DND-41 (cell line): ENCODE measurements around the gene RHOA.
A peak's percentile ranks its signal among the peaks of the same experiment; 100 is the strongest.

Experiments
- ATAC-seq: fragments of 200-7000 bp; cut with Tn5 transposase; 3 replicates; pipeline ENCODE4 v1.9.1; 2021; ENCODE audit warnings: low read depth; ENCODE audit not compliant: insufficient read depth
- DNase-seq: peaks from one replicate; pipeline ENCODE4 v3.0.0-alpha.2; 2020
- H2AFZ ChIP-seq: 2 replicates; pipeline ENCODE4 v1.6.0; 2012; ENCODE audit warnings: low read depth, low read length
- H3K27ac ChIP-seq: 2 replicates; pipeline ENCODE4 v1.5.1; 2012; ENCODE audit warnings: low read length, inconsistent platforms
- H3K27me3 ChIP-seq: fragments of 200-600 bp; sonication (generic); 2 replicates; pipeline ENCODE4 v1.6.0; 2012; ENCODE audit warnings: low read length, mild to moderate bottlenecking, inconsistent platforms; ENCODE audit not compliant: insufficient read depth, poor library complexity
- H3K36me3 ChIP-seq: 2 replicates; pipeline ENCODE4 v1.5.1; 2012; ENCODE audit warnings: low read length, inconsistent platforms; ENCODE audit not compliant: insufficient read depth
- H3K4me1 ChIP-seq: 2 replicates; pipeline ENCODE4 v1.5.1; 2012; ENCODE audit warnings: mild to moderate bottlenecking, low read length; ENCODE audit not compliant: insufficient read depth
- H3K4me2 ChIP-seq: 2 replicates; pipeline ENCODE4 v1.6.0; 2012; ENCODE audit warnings: mild to moderate bottlenecking, moderate library complexity, low read length, inconsistent platforms; ENCODE audit not compliant: insufficient read depth
- H3K4me3 ChIP-seq, 2 experiments: fragments of 200-600 bp in 1 of 2; shearing (Covaris generic) in 1 of 2; 2 replicates each; pipeline ENCODE4 v1.5.1; 2012 to 2016; ENCODE audit warnings: inconsistent platforms in 2 of 2, low read length in 2 of 2, mild to moderate bottlenecking in 2 of 2, low read depth in 1 of 2, moderate library complexity in 1 of 2
- H3K79me2 ChIP-seq: 2 replicates; pipeline ENCODE4 v1.6.0; 2012; ENCODE audit warnings: low read length, inconsistent platforms; ENCODE audit not compliant: insufficient read depth
- H3K9ac ChIP-seq: 2 replicates; pipeline ENCODE4 v1.6.0; 2012; ENCODE audit warnings: low read depth, mild to moderate bottlenecking, inconsistent platforms, low read length, moderate library complexity
- H3K9me3 ChIP-seq: 2 replicates; pipeline ENCODE4 v1.5.1; 2012; ENCODE audit warnings: low read length, moderate library complexity, mild to moderate bottlenecking, inconsistent platforms; ENCODE audit not compliant: insufficient read depth, severe bottlenecking
- H4K20me1 ChIP-seq: 2 replicates; pipeline ENCODE4 v1.6.0; 2012; ENCODE audit warnings: low read length; ENCODE audit not compliant: insufficient read depth
- EZH2 ChIP-seq: IDR thresholded peaks from 3 replicates; pipeline ENCODE4 v1.6.1; 2012; ENCODE audit warnings: borderline replicate concordance, low read depth, mild to moderate bottlenecking, moderate library complexity, low read length, inconsistent platforms; ENCODE audit not compliant: severe bottlenecking
- TF ChIP-seq, protein P1 (sequence below): IDR thresholded peaks from 2 replicates; pipeline ENCODE4 v1.5.1; 2012; ENCODE audit warnings: borderline replicate concordance, low read length, moderate library complexity, mild to moderate bottlenecking; ENCODE audit not compliant: poor library complexity, severe bottlenecking; ENCODE audit errors: extremely low read depth

RHOA gene

DNA sequence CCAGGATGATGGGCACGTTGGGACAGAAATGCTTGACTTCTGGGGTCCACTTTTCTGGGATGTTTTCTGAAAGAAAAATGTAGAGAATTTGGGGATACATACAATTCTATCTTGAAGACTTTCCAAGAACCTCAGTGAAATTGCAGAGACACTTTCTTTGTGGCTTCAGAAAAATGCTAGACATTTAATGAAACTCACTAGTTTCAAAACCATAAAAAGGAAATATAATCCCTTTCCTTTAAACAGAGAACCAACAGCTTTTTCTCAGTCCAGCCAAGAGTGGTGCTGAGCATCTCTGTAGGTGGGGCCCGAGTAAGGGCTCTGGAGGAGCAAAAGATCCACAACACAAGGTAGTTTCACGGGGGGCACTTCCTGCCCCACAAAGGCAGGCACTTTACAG is 49.2 kb downstream of the RHOA start:
- Histone ChIP-seq H3K36me3 (peaks cover 82% of the 10 kb centered on the region), H3K4me2 (no peak overlapping the region), H3K79me2 (peaks cover 60% of the 10 kb centered on the region)

DNA sequence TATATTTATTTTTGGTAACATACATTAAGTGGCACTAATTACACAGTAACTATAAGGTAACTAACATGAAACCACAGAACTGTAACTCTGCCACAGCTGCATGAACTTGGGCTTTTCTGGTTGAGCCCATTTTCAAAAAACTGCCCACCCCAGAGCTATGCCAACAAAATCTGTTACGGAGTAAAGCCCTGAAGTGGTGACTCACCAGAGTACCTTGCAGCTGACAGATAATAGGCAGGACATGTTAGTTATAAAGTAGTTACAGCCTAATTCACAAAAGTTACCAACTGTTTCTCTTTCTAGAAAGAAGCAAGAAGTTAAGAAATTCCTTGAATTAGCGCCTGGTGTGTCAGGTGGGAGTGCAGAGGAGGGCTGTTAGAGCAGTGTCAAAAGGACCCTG is 52.2 kb downstream of the RHOA start:
- H3K27ac ChIP-seq = peak overlapping the region; percentile 80
- no peaks in the 10 kb centered on the region for H3K27me3 ChIP-seq
- peak overlapping the region in 1 of 2 experiments; percentile 79; a peak in 2 of 4 replicates for H3K4me3 ChIP-seq
- peak overlapping the region; percentile 99 for H3K4me2 ChIP-seq
- peaks cover 44% of the 10 kb centered on the region for H3K79me2 ChIP-seq
- ATAC-seq = no peak
- H3K4me1 ChIP-seq = peaks cover 64% of the 10 kb centered on the region
- no peak overlapping the region for H2AFZ ChIP-seq
- H4K20me1 ChIP-seq = peaks cover 11% of the 10 kb centered on the region
- no peak for DNase-seq
- H3K9ac ChIP-seq = peak overlapping the region; percentile 70
- TF ChIP-seq, protein P1, sequence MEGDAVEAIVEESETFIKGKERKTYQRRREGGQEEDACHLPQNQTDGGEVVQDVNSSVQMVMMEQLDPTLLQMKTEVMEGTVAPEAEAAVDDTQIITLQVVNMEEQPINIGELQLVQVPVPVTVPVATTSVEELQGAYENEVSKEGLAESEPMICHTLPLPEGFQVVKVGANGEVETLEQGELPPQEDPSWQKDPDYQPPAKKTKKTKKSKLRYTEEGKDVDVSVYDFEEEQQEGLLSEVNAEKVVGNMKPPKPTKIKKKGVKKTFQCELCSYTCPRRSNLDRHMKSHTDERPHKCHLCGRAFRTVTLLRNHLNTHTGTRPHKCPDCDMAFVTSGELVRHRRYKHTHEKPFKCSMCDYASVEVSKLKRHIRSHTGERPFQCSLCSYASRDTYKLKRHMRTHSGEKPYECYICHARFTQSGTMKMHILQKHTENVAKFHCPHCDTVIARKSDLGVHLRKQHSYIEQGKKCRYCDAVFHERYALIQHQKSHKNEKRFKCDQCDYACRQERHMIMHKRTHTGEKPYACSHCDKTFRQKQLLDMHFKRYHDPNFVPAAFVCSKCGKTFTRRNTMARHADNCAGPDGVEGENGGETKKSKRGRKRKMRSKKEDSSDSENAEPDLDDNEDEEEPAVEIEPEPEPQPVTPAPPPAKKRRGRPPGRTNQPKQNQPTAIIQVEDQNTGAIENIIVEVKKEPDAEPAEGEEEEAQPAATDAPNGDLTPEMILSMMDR = no peak
- no peak for TF ChIP-seq EZH2
- H3K9me3 ChIP-seq = no peaks in the 10 kb centered on the region
- peaks cover 68% of the 10 kb centered on the region for H3K36me3 ChIP-seq

More for the DNA sequence above, 49.2 kb downstream of the RHOA start:
- H3K4me1 ChIP-seq = peaks cover 51% of the 10 kb centered on the region
- H4K20me1 ChIP-seq = peaks cover 16% of the 10 kb centered on the region
- no peaks in the 10 kb centered on the region for H3K27me3 ChIP-seq
- ATAC-seq (no peak), DNase-seq (no peak)
- H3K27ac ChIP-seq = 0 out of 2 replicates have a peak overlapping the region, but pooled peaks have one; percentile 13
- H3K4me3 ChIP-seq = no peak overlapping the region
- no peaks in the 10 kb centered on the region for H3K9me3 ChIP-seq
- TF ChIP-seq, protein P1 = no peak
- no peak for TF ChIP-seq EZH2
- no peak overlapping the region for H3K9ac ChIP-seq
- H2AFZ ChIP-seq = no peak overlapping the region

DNA sequence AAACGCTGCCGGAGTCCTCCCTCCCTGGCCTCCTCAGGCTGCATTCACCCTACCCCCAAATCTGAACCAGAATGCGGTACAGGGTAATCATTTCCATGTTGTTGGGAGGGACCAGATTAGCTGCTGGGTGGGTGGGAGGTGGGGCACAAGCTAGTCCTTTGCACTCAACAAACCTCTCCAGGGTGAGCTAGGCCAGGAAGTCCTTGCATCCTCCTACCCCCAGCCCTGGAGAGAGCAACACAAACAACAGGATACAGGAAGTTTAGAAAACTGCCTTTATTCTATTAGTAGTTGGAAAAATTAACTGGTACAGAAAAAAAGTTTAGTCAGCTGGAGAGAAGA is 52.9 kb downstream of the RHOA start:
- Histone ChIP-seq H3K27ac (peak overlapping the region; percentile 80), H3K27me3 (no peaks in the 10 kb centered on the region), H4K20me1 (peaks cover 8% of the 10 kb centered on the region), H3K4me3 (peak overlapping the region; percentile 60 to 79; a peak in 3 of 4 replicates), H2AFZ (peak overlapping the region; percentile 63; the same call in 1 of the 2 replicates), H3K9ac (peak overlapping the region; percentile 70), H3K79me2 (peaks cover 40% of the 10 kb centered on the region), H3K4me1 (peaks cover 63% of the 10 kb centered on the region), H3K36me3 (peaks cover 64% of the 10 kb centered on the region), H3K9me3 (no peaks in the 10 kb centered on the region), H3K4me2 (peak overlapping the region; percentile 99)
- peak; percentile 29 for ATAC-seq
- no peak for DNase-seq
- TF ChIP-seq, protein P1 = no peak
- no peak for TF ChIP-seq EZH2
